IMR-90 (cell line): Measurements from ENCODE around the gene USP7. TPM values are rescaled to one million over a fixed set of nuclear protein-coding genes. Genes with fewer than 3 reads are reported as not detected.

Experiments used
- ATAC-seq: fragments of 200-7000 bp; cut with Tn5 transposase; 2 replicates; pipeline ENCODE4 v1.9.1; 2020; ENCODE audit warnings: low read depth, mild to moderate bottlenecking, moderate library complexity
- BruUV-seq: library from RNA; stranded (reverse); fragments of 400-500 nt; replicated peaks from 2 replicates; lab custom pipeline; 2021; lab: Mats Ljungman, UMichigan
- CTCF ChIA-PET: fragments of 300-600 bp; formaldehyde crosslinking; extraction: SDS; loops from one replicate; lab custom pipeline; 2021; ENCODE audit warnings: antibody characterized with exemption; lab: Yijun Ruan, JAX
- POLR2A ChIA-PET: fragments of 300-600 bp; sonication (Branson Sonifier 250); formaldehyde crosslinking; loops from one replicate; lab custom pipeline; 2022; ENCODE audit warnings: antibody characterized with exemption; ENCODE audit not compliant: unreplicated experiment; lab: Charles Lee
- DNase-seq: peaks from one replicate; pipeline ENCODE4 v3.0.0; 2013
- H2AFZ ChIP-seq: replicated peaks from 2 replicates; pipeline ENCODE3; 2013; ENCODE audit warnings: low read length, mild to moderate bottlenecking; ENCODE audit not compliant: poor library complexity
- H2AK5ac ChIP-seq: 2 replicates; pipeline ENCODE4 v1.6.1; 2013; ENCODE audit warnings: low read depth, low read length, inconsistent platforms
- H2AK9ac ChIP-seq: replicated peaks from 2 replicates; pipeline ENCODE3; 2013; ENCODE audit warnings: mild to moderate bottlenecking, low read depth, low read length, moderate library complexity; ENCODE audit not compliant: poor library complexity
- H2BK120ac ChIP-seq: 2 replicates; pipeline ENCODE4 v1.6.1; 2013; ENCODE audit warnings: low read depth, low read length, inconsistent platforms
- H2BK15ac ChIP-seq: 3 replicates; pipeline ENCODE4 v1.6.1; 2013; ENCODE audit warnings: low read depth, low read length, inconsistent platforms
- H2BK20ac ChIP-seq: 2 replicates; pipeline ENCODE4 v1.6.1; 2013; ENCODE audit warnings: low read depth, mild to moderate bottlenecking, inconsistent platforms, low read length, moderate library complexity
- H2BK5ac ChIP-seq: 2 replicates; pipeline ENCODE4 v1.6.1; 2013; ENCODE audit warnings: mild to moderate bottlenecking, low read depth, low read length, inconsistent platforms; ENCODE audit not compliant: poor library complexity, severe bottlenecking
- H3K14ac ChIP-seq: replicated peaks from 2 replicates; pipeline ENCODE4 v1.6.1; 2013; ENCODE audit warnings: low read depth, low read length, inconsistent platforms
- H3K18ac ChIP-seq: 2 replicates; pipeline ENCODE4 v1.6.1; 2013; ENCODE audit warnings: low read depth, low read length, control low read depth
- H3K23ac ChIP-seq: 2 replicates; pipeline ENCODE4 v1.6.1; 2013; ENCODE audit warnings: low read depth, low read length, inconsistent platforms
- H3K27ac ChIP-seq: 2 replicates; pipeline ENCODE4 v1.5.1; 2013; ENCODE audit warnings: mild to moderate bottlenecking, control low read depth, low read length; ENCODE audit not compliant: insufficient read depth
- H3K27me3 ChIP-seq: 2 replicates; pipeline ENCODE4 v1.6.1; 2013; ENCODE audit warnings: low read length; ENCODE audit not compliant: control insufficient read depth, insufficient read depth
- H3K36me3 ChIP-seq: 2 replicates; pipeline ENCODE4 v1.6.1; 2013; ENCODE audit warnings: low read length, mixed read lengths; ENCODE audit not compliant: control insufficient read depth, insufficient read depth
- H3K4ac ChIP-seq: 2 replicates; pipeline ENCODE4 v1.6.1; 2013; ENCODE audit warnings: low read depth, low read length, inconsistent platforms
- H3K4me1 ChIP-seq: 2 replicates; pipeline ENCODE4 v1.6.1; 2013; ENCODE audit warnings: low read length, mixed read lengths; ENCODE audit not compliant: control insufficient read depth, insufficient read depth
- H3K4me2 ChIP-seq: 2 replicates; pipeline ENCODE4 v1.6.1; 2013; ENCODE audit warnings: low read depth, mild to moderate bottlenecking, control low read depth, low read length, moderate library complexity
- H3K4me3 ChIP-seq: 2 replicates; pipeline ENCODE4 v1.5.1; 2013; ENCODE audit warnings: low read depth, mild to moderate bottlenecking, control low read depth, low read length, moderate library complexity; ENCODE audit not compliant: insufficient read depth
- H3K56ac ChIP-seq: 2 replicates; pipeline ENCODE4 v1.6.1; 2013; ENCODE audit warnings: low read length, inconsistent platforms; ENCODE audit not compliant: insufficient read depth; ENCODE audit errors: extremely low read depth
- H3K79me1 ChIP-seq, 2 experiments: 2 replicates each; pipeline ENCODE4 v1.6.1; 2013; ENCODE audit warnings: low read length in 2 of 2, inconsistent platforms in 1 of 2, low read depth in 1 of 2
- H3K9ac ChIP-seq: 2 replicates; pipeline ENCODE4 v1.6.1; 2013; ENCODE audit warnings: low read depth, low read length, control low read depth
- H3K9me1 ChIP-seq: 2 replicates; pipeline ENCODE4 v1.6.1; 2013; ENCODE audit warnings: low read length, inconsistent platforms; ENCODE audit not compliant: insufficient read depth
- H3K9me3 ChIP-seq: 2 replicates; pipeline ENCODE4 v1.6.1; 2013; ENCODE audit warnings: low read length; ENCODE audit not compliant: control insufficient read depth, insufficient read depth
- H4K20me1 ChIP-seq: 2 replicates; pipeline ENCODE4 v1.6.1; 2013; ENCODE audit warnings: low read length, inconsistent platforms; ENCODE audit not compliant: insufficient read depth
- H4K5ac ChIP-seq: 2 replicates; pipeline ENCODE4 v1.6.1; 2013; ENCODE audit warnings: mild to moderate bottlenecking, low read depth, low read length, control low read depth
- H4K8ac ChIP-seq, 2 experiments: 2 replicates each; pipeline ENCODE4 v1.6.1; 2013; ENCODE audit warnings: low read depth in 2 of 2, low read length in 2 of 2, control low read depth in 1 of 2, inconsistent platforms in 1 of 2
- H4K91ac ChIP-seq: 2 replicates; pipeline ENCODE4 v1.6.1; 2013; ENCODE audit warnings: low read depth, low read length, inconsistent platforms; ENCODE audit not compliant: insufficient read depth
- CEBPB ChIP-seq: IDR thresholded peaks from 2 replicates; pipeline ENCODE4 v1.6.1; 2012; ENCODE audit warnings: low read depth, low read length, improper control_type of control experiment
- NFE2L2 ChIP-seq: fragments of 150-350 bp; IDR thresholded peaks from 2 replicates; pipeline ENCODE4 v1.6.1; 2016; ENCODE audit warnings: low read depth, mild to moderate bottlenecking, low read length
- WGBS, 2 experiments: methylation state at CpG; one replicate each; pipeline versions ENCODE4 v1.1.5 to v1.1.7; 2013; ENCODE audit warnings: missing lambda C conversion rate in 2 of 2; ENCODE audit not compliant: insufficient read length in 1 of 2; ENCODE audit errors: extremely low coverage in 2 of 2; 5-methylcytosine and 5-hydroxymethylcytosine counted together
- dilution Hi-C: fragments of 300-500 bp; cut with HindIII; formaldehyde crosslinking; loops from one replicate; pipeline ENCODE4 v1.14.3; 2018; ENCODE audit warnings: low sequenced_read_pairs; ENCODE audit not compliant: unreplicated experiment
- in situ Hi-C: fragments of 300-500 bp; cut with MboI; formaldehyde crosslinking; loops from 3 replicates; pipeline ENCODE4 v1.14.3; 2019; ENCODE audit warnings: low sequenced_read_pairs, inconsistent platforms, mixed read lengths
- intact Hi-C: fragments of 100-400 bp; cut with micrococcal nuclease; formaldehyde crosslinking; loops from 2 replicates; pipeline ENCODE4 v1.10.0; 2022
- polyA plus RNA-seq, 3 experiments: library from polyadenylated mRNA; depleted of rRNA; stranded (reverse); fragments of >200 nt; gene quantifications; 2 replicates each; pipeline ENCODE4 v1.2.3, GENCODE V29; 2012; ENCODE audit warnings: low replicate concordance in 1 of 3
- total RNA-seq: library from RNA; depleted of rRNA; stranded (reverse); fragments of >200 nt; gene quantifications from 2 replicates; pipeline ENCODE4 v1.2.3, GENCODE V29; 2012

Gene USP7
- total and polyA plus RNA-seq, 2 of the 4 experiments (the other 2 are of a cell fraction) = 17.8 to 28.3 TPM

DNA sequence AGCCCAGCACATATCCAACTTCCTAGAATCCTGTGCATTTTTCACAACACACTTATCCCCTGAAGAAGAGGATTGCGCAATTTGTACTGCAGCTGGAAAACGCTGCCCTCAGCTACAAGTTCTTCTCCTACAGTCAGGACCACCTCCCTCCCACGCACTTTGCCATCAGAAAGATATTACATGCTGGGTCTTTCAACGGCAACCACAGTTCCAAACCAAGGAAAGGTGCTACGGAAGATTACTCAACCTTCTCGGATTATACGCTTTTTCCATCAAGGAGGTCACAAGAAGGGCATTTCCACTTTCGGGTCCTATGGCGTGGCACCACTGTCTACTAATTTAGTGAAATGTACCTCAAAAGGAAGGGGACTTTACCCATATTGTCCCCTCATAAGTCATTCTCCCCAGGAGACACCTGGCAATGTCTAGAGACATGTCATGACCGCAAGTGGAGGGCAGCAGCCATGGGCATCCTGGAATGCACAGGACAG lies 35.2 kb downstream of the USP7 start:
- intact Hi-C loops = loop anchor here (10.0 kb wide), 1 partner anchor 106 kb away; no protein-coding TSS in a partner anchor
- H4K91ac ChIP-seq = no peak overlapping the region
- CTCF ChIA-PET = interaction anchor here (1.0 kb wide), 1 partner anchor 8 kb away, joined by 3 read pairs; no protein-coding TSS in a partner anchor
- no peak overlapping the region for H3K14ac ChIP-seq
- no peak overlapping the region for H3K9ac ChIP-seq
- H2AK9ac ChIP-seq = no peak overlapping the region
- ATAC-seq = peak; percentile 63
- H3K18ac ChIP-seq = no peak overlapping the region
- WGBS, 2 experiments = 56% methylated on average over 8 of the region's 10 CpGs; no CpG with 5 or more reads in 1 of the 2 experiments
- peaks cover 89% of the 10 kb centered on the region for H4K20me1 ChIP-seq
- H2BK20ac ChIP-seq = no peak overlapping the region
- BruUV-seq = no TSS peak
- peaks cover 32 to 79% of the 10 kb centered on the region in 2 experiments for H3K79me1 ChIP-seq
- no peak overlapping the region for H3K23ac ChIP-seq
- peaks cover 19% of the 10 kb centered on the region for H3K9me1 ChIP-seq
- H2AFZ ChIP-seq = no peak overlapping the region
- POLR2A ChIA-PET = no interaction called here
- H2BK5ac ChIP-seq = no peak overlapping the region
- TF ChIP-seq NFE2L2 = no peak
- TF ChIP-seq CEBPB = peak; percentile 99
- dilution Hi-C loops = no loop called here
- H2BK15ac ChIP-seq = no peak overlapping the region
- in situ Hi-C loops = no loop called here
- DNase-seq = peak; percentile 60
- no peak overlapping the region for H4K5ac ChIP-seq
- no peak overlapping the region for H4K8ac ChIP-seq
- H3K4me3 ChIP-seq = no peak overlapping the region
- H3K4me1 ChIP-seq = peaks cover 2% of the 10 kb centered on the region; the same call in 1 of the 2 replicates
- H3K36me3 ChIP-seq = peaks cover 15% of the 10 kb centered on the region
- H3K4me2 ChIP-seq = no peak overlapping the region
- no peaks in the 10 kb centered on the region for H3K9me3 ChIP-seq
- no peak overlapping the region for H2BK120ac ChIP-seq
- no peak overlapping the region for H3K27ac ChIP-seq
- no peak overlapping the region for H2AK5ac ChIP-seq
- H3K56ac ChIP-seq = no peak overlapping the region
- no peak overlapping the region for H3K4ac ChIP-seq
- H3K27me3 ChIP-seq = no peaks in the 10 kb centered on the region
